ENCODE data around the gene SGTB. TPM values are rescaled to one million over a fixed set of nuclear protein-coding genes. Genes with fewer than 3 reads are reported as not detected.
A peak's percentile ranks its signal among the peaks of the same experiment; 100 is the strongest.

The SGTB gene
- total and polyA plus RNA-seq, 7 donors, result 0.91 to 7.6 (median 3.8) TPM

DNA sequence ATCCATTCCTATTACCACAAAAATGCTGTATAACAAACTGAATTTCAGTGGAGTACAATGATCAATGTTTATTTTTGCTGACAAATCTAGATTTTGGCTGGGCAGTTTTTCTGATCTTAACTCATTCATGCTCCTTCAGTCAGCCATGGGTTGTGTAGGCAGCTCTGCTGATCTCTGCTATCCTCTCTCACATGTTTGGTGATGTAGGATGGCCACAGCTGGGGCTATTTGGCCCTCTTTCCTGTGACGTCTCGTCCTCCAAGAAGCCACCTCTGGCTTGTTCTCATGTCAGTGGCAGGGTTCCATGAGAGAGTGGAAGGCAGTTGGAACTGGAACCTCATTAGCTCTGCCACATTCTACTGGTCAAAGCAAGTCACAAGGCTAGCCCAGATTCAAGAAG, 9.0 kb upstream of the SGTB start:
- TF ChIP-seq, protein P1, sequence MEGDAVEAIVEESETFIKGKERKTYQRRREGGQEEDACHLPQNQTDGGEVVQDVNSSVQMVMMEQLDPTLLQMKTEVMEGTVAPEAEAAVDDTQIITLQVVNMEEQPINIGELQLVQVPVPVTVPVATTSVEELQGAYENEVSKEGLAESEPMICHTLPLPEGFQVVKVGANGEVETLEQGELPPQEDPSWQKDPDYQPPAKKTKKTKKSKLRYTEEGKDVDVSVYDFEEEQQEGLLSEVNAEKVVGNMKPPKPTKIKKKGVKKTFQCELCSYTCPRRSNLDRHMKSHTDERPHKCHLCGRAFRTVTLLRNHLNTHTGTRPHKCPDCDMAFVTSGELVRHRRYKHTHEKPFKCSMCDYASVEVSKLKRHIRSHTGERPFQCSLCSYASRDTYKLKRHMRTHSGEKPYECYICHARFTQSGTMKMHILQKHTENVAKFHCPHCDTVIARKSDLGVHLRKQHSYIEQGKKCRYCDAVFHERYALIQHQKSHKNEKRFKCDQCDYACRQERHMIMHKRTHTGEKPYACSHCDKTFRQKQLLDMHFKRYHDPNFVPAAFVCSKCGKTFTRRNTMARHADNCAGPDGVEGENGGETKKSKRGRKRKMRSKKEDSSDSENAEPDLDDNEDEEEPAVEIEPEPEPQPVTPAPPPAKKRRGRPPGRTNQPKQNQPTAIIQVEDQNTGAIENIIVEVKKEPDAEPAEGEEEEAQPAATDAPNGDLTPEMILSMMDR (IDR thresholded peaks at IDR 0.05), result no peak
- H3K4me3 ChIP-seq, result no peak overlapping the region
- DNase-seq, result no peak
- H3K4me1 ChIP-seq, result no peaks in the 10 kb centered on the region
- WGBS, 3 donors, result 30 to 43% (median 34%) methylated on average over 2 of the region's 2 CpGs
- H3K27ac ChIP-seq, result no peak overlapping the region
- intact Hi-C loops (cut with DNase I), result loop anchor here in 1 of 2 donors (10.0 kb wide), 1 partner anchor 414 kb away; the partner anchor contains the start of gene SREK1
- H3K9me3 ChIP-seq, result no peaks in the 10 kb centered on the region
- H3K36me3 ChIP-seq (ENCODE audit: insufficient read depth in 1 of 2, low read depth in 1 of 2), result no peaks in the 10 kb centered on the region
- ATAC-seq, result peak in 1 of 4 donors; percentile 44
- H3K27me3 ChIP-seq (ENCODE audit: insufficient read depth in 3 of 3, low read length in 2 of 3), result no peaks in the 10 kb centered on the region

DNA sequence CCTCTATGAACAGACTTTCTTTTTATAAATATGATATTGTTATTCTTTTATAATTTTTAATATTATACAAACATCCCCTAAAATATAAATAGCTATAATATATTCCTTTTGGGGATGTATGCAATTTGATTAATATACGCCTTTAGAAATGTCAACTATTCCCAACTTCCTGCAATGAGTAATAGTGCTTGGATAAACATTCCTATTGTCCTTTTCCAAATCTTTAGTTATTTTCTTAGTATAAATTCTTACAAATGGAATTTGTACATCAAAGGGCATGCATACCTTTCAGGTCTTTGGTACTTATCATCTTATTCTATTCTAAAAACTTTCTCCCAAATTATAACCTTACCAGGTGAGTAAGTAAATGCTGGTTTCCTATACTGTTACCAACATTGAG, 6.3 kb upstream of the SGTB start:
- intact Hi-C loops (cut with DNase I), result no loop called here
- WGBS, 3 donors, result 95 to 98% (median 96%) methylated on average over 1 of the region's 1 CpG
- peaks cover 17% of the 10 kb centered on the region for H3K4me1 ChIP-seq

GRCh38 chr5:65727491-65728156, 5.7 kb upstream of the SGTB start:
- WGBS, 3 donors, result 86 to 87% (median 86%) methylated on average over 7 of the region's 7 CpGs

More for the DNA sequence above, 6.3 kb upstream of the SGTB start:
- DNase-seq (no peak), ATAC-seq (no peak)
- Histone ChIP-seq H3K4me3 (no peak overlapping the region), H3K9me3 (no peaks in the 10 kb centered on the region), H3K27ac (no peak overlapping the region), H3K27me3 (ENCODE audit: insufficient read depth in 3 of 3, low read length in 2 of 3) (no peaks in the 10 kb centered on the region), H3K36me3 (ENCODE audit: insufficient read depth in 1 of 2, low read depth in 1 of 2) (no peaks in the 10 kb centered on the region)
- TF ChIP-seq, protein P1 (IDR thresholded peaks at IDR 0.05), result no peak

GRCh38 chr5:65722575-65723403, 880 bp upstream of the SGTB start:
- no peaks in the 10 kb centered on the region for H3K36me3 ChIP-seq (ENCODE audit: insufficient read depth in 1 of 2, low read depth in 1 of 2)
- DNase-seq (no peak), ATAC-seq (peak; percentile 34 to 65 (median 50))
- 2 to 4% (median 3%) methylated on average over 28 of the region's 28 CpGs for WGBS, 3 donors
- H3K4me3 ChIP-seq, result peak overlapping the region; percentile 99
- no peaks in the 10 kb centered on the region for H3K27me3 ChIP-seq (ENCODE audit: insufficient read depth in 3 of 3, low read length in 2 of 3)
- TF ChIP-seq, protein P1 (IDR thresholded peaks at IDR 0.05), result no peak
- H3K9me3 ChIP-seq, result no peaks in the 10 kb centered on the region
- peak overlapping the region; percentile 91 for H3K27ac ChIP-seq
- peaks cover 31% of the 10 kb centered on the region for H3K4me1 ChIP-seq
- intact Hi-C loops (cut with DNase I), result no loop called here

More at GRCh38 chr5:65727491-65728156, 5.7 kb upstream of the SGTB start:
- no peak for DNase-seq
- TF ChIP-seq, protein P1 (IDR thresholded peaks at IDR 0.05), result no peak
- intact Hi-C loops (cut with DNase I), result no loop called here
- H3K27ac ChIP-seq, result peak overlapping the region; percentile 4
- no peaks in the 10 kb centered on the region for H3K9me3 ChIP-seq
- no peaks in the 10 kb centered on the region for H3K36me3 ChIP-seq (ENCODE audit: insufficient read depth in 1 of 2, low read depth in 1 of 2)
- no peak for ATAC-seq
- H3K4me1 ChIP-seq, result peaks cover 17% of the 10 kb centered on the region
- no peak overlapping the region for H3K4me3 ChIP-seq
- H3K27me3 ChIP-seq (ENCODE audit: insufficient read depth in 3 of 3, low read length in 2 of 3), result no peaks in the 10 kb centered on the region
